Left renal cortex interstitium (tissue), 4 donors: Measurements from ENCODE around the gene CUL1. TPM values are rescaled to one million over a fixed set of nuclear protein-coding genes. Genes with fewer than 3 reads are reported as not detected.

Experiments
- DNase-seq, 4 donors: peaks; one replicate each; pipeline ENCODE4 v3.0.0-alpha.2; 2013; ENCODE audit warnings: low read depth in 4 of 4, low spot score in 2 of 4, missing footprints in 1 of 4
- polyA plus RNA-seq, 4 donors: library from polyadenylated mRNA; unstranded; fragments of 120-200 nt; gene quantifications; one replicate each; pipeline ENCODE4 v1.2.1, GENCODE V29; 2013; ENCODE audit not compliant: insufficient read length in 4 of 4

Gene CUL1
- polyA plus RNA-seq, 4 donors: 57.7 to 60.2 (median 59.0) TPM

- DNase-seq: no peak
Measured at GRCh38 chr7:148835854-148836253, 137.2 kb downstream of the CUL1 start.

DNA sequence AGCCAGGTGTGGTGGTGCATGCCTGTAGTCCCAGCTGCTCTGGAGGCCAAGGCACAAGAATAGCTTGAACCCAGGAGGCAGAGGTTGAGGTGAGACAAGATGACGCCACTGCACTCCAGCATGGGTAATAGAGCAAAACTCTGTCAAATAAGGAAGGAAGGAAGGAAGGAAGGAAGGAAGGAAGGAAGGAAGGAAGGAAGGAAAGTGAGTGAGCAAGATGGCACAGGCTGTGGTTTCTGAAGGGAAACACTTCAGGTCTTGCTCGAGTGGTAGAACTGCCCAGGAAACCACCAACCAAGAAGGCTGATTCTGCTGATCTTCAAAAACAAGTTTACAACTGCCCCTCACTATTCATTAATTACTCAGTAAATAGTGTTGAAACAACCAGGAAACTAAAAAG, 140.2 kb downstream of the CUL1 start:
- DNase-seq: no peak

- DNase-seq: no peak
Measured at GRCh38 chr7:148847815-148848734, 149.4 kb downstream of the CUL1 start.

DNA sequence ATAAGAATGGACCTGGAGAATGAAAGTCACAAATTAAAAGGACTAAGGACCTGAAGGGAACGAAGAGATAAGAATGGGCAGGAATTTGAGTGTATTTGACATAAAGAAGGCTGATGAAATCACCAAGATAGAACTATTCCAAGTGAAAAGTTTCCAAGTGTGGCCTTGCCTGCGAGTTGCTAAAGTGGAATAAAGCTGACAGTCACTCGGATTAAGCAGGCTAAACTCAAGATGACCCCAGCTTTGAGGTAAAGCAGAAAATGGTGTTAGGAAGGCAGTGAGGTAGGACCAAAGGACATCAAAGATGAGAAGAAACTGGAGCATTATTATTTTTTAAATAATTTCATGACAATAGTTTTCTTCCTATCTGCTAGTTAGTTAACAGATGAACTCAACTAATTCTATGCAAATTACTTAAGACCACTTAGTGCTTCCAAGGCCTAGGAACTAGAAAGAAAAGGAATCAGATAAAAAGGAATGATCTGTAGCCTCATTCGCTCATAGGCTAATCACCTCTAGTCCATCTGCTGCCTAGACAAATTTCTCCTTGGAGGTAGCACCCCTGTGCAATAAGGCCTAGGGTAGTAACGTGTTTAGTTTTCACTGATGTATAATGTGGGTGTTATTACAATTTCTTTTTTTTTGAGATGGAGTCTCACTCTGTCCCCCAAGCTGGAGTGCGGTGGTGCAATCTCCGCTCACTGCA, 150.8 kb downstream of the CUL1 start:
- no peak for DNase-seq

DNA sequence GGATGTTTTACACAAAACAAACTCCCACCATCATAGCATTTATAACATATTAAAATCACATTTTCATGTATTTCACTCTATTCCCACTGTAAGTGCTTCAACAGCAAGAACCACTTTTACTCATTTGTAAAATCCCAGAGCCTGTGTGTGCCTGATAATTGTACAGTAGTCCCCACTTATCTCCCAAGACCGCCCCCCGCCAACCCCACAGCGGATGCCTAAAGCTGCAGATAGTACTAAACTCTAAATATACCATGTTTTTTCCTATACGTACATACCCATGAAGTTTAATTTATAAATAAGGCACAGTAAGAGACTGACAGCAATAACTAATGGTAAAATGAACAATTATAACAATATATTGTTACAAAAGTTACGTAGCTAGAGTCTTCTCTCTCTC, 151.9 kb downstream of the CUL1 start:
- no peak for DNase-seq

Other genes starting within 250 kb of the CUL1 start
- gene C7orf33, start 108.1 kb upstream of the CUL1 start, polyA plus RNA-seq: not detected
- 10 to 100 TPM; 30.8 to 52.0 (median 40.9) TPM for gene EZH2, start 185.4 kb downstream of the CUL1 start, polyA plus RNA-seq